HG03097 (cell line): ENCODE results near the gene COQ6.
"Not testable (repeated sequence)": the region's sequence is repeated elsewhere in the genome, so short reads cannot be mapped to it uniquely, and the experiment has no call there.

Experiments
- ATAC-seq: cut with Tn5 transposase; IDR thresholded peaks from one replicate; pipeline ENCODE4 v1.9.1; 2021; ENCODE audit not compliant: unreplicated experiment, low FRiP score

COQ6 gene

GRCh38 chr14:73949752-73950734 lies at the start of gene COQ6, which contains the start of gene FAM161B:
Gene COQ6, plus strand, starts transcription at chr14:73950302. Its CDS starts 31 bp downstream, at chr14:73950333.
Gene FAM161B, minus strand, starts transcription at chr14:73950094. Its CDS starts 68 bp downstream, at chr14:73950026.
- peak; percentile 88 for ATAC-seq

DNA sequence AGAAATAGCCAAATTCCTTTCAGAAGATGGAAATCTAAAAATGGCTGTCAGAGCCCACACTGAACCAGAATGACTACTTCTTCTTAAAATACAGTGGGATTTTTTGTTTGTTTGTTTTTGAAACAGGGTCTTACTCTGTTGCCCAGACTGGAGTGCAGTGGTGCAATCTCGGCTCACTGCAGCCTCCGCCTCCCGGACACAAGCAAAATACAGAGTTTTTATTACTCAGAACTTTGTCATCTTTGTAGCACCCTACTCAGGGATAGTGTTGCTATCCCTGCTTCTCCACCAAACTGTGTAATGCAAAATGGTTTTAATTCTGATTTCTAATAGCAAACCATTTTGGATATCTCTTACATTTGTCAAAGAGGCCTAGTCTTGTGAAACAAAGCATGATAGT lies 47.1 kb upstream of the COQ6 start:
- ATAC-seq, result no peak

- no peak for ATAC-seq
These were observed 40.4 kb upstream of the COQ6 start for GRCh38 chr14:73909681-73910080.

GRCh38 chr14:73913256-73913655 lies 36.8 kb upstream of the COQ6 start:
- no peak for ATAC-seq

GRCh38 chr14:73916324-73916723 lies 33.8 kb upstream of the COQ6 start:
- no peak for ATAC-seq

DNA sequence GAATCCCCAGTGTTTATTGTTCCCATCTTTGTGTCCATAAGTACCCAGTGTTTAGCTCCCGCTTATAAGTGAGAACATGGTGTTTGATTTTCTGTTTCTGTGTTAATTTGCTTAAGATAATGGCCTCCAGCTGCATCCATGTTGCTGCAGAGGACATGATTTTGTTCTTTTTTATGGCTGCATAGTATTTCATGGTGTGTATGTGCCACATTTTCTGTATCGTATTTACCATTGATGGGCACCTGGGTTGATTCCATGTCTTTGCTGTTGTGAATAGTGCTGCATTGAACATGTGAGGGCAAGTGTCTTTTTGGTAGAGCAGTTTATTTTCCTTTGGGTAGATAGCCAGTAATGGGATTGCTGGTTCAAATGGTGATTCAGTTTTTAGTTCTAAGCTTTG lies 30.6 kb upstream of the COQ6 start:
- ATAC-seq, result not testable (repeated sequence)

- no peak for ATAC-seq
These were observed 25.8 kb upstream of the COQ6 start for GRCh38 chr14:73924337-73924736.

DNA sequence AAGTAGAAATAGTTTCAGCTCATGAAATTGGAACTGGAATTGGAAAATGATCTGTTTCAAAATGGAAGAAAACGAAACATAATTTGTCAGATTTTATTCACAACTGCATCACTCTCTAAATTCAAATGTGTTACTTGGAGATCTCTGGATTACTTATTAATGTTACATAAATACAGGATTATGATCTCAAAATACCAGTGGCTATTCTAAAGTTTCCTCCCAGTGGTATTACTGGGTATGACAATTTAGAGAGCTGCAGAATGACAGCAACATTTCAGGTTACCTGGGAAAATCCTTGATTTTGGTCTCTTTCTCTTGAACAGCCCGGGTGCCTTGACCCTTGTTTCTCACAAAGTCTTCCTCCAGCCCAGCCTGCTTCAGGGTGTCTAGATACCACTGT lies 14.4 kb upstream of the COQ6 start:
- ATAC-seq, result no peak

GRCh38 chr14:73936548-73936947 lies 13.6 kb upstream of the COQ6 start:
- no peak for ATAC-seq

- no peak for ATAC-seq
These were observed 13.1 kb upstream of the COQ6 start for GRCh38 chr14:73937012-73937411.

GRCh38 chr14:73942180-73942579 lies 7.9 kb upstream of the COQ6 start:
- no peak for ATAC-seq

DNA sequence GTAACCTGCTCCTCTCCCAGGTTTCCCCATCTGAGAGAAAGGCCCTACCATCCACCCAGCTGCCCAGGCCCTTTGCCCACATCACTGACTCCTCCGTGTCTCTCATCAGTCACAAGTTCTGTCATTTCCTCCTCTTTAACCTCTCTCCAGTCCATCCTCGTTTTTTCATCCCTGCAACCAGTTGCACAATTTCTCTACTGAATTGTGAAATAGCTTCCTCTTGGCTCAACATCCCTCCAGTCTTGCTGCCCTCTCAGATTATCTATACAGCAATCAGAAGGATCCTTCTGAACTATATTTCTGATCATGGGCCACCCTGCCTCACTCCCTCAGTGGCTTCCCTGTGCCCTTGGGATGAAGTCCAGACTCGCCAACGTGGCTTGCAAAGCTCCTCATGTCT lies 7.0 kb upstream of the COQ6 start:
- no peak for ATAC-seq

DNA sequence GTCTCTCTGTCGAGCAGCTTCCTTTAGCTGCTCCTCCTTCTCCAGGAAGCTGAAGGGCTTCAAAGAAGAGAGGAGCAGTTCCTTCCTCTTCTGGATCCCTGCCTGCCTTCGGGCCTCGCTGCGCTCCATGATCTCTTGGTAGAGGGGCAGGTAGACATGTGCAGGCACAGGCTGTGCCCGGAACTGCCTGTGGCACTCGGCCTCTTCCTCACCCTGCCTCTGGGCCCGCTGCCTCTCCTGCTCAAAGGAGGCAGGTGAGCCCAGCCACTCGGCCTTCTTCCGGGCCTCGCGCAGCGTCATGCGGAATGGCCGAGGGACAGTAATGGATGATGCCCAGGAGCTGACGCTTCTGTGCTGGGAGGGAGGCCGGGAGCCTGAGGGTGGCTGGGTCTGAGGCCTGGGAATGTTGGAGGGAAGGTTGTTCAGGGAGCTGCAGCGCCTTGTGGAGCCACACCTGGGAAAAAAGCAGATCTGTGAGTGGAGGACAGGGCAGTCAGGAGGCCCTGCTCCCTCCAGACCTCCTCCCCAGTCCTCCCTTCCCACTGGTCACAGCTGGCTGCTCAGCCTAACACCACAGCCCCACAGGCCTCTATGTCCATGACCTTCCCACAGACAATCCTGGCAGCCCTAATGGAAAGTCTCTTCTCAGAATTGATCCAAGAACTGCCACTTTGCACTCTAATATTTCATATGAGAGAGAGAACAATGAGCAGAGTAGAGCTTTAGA lies 5.5 kb upstream of the COQ6 start:
- no peak for ATAC-seq

DNA sequence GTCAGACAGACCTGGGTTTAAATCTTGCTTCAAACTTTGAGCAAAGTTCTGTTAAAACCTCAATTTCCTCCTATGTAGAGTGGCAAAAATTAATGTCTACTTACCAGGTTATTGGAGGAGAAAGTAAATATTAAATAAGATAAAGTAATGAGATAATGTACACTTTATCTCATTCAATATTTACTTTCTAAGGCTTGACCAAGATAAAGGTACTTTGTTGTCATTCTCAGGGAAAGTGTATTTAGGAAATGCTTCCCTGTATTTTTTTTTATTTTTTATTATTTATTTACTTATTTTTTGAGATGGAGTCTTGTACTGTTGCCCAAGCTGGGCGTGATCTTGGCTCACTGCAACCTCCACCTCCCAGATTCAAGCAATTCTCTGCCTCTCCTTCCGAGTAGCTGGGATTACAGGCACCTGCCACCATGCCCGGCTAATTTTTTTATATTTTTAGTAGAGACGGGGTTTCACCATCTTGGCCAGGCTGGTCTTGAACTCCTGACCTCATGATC lies 4.9 kb upstream of the COQ6 start:
- ATAC-seq, result no peak

DNA sequence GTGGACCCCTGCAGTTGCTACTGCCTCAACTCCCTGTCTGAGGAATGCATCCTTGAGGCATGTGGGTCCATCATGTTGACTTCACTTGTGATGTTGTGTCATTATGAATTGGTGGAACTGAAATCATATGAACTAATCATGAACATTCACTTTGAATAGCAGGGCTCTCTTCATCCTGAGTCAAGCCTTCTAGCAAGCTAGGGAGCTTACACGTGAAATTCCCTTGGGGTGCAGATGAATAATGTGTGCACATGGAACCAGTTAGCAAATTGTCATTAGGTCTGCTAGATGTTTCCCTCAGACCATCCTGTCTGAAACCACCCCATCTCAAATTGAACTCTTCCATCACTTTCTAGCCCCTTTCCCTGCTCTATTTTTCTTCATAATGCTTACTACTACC lies 3.6 kb downstream of the COQ6 start:
- ATAC-seq, result no peak

GRCh38 chr14:73955674-73956073 lies 5.6 kb downstream of the COQ6 start:
- ATAC-seq, result no peak

DNA sequence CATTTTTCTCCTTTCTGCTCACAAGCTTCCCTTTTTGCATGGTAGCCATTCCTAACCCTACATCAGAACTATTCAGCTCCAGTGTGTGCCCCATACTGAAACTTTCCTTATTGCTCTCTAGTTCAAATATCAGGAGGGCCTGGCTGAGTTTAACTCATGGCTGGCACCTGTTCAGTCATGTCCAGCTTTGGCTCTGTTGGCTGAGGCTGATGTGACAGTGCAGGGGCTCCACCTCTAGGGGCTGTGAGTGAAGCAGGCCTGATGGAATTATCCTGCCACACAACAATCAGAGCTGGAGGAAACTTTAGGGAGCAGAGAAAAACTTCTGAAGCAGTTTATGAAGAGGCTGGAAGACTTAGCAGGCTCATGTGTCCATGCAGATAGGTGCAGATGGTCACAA lies 8.5 kb downstream of the COQ6 start:
- no peak for ATAC-seq

GRCh38 chr14:73961192-73961591 lies 11.1 kb downstream of the COQ6 start:
- ATAC-seq, result no peak

GRCh38 chr14:73965216-73965615 lies 15.1 kb downstream of the COQ6 start:
- no peak for ATAC-seq

DNA sequence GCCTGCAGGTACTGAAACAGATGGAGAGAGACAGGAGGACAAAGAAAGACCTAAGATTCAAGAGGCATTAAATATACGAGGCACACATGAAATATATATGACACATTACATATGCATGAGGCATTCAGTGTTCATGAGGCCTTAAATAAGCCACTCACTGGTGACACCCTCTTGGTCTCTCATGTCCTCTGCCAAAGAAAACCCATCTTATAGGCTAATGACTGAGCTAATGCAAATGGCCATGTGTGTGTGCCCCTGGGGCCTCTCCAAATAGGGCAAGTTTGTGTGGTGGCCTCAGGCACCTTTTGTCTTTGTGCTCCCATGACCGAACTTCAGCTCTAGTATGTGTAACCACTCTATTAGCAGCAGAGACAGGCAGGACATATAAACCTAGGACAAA lies 18.8 kb downstream of the COQ6 start:
- ATAC-seq, result no peak

DNA sequence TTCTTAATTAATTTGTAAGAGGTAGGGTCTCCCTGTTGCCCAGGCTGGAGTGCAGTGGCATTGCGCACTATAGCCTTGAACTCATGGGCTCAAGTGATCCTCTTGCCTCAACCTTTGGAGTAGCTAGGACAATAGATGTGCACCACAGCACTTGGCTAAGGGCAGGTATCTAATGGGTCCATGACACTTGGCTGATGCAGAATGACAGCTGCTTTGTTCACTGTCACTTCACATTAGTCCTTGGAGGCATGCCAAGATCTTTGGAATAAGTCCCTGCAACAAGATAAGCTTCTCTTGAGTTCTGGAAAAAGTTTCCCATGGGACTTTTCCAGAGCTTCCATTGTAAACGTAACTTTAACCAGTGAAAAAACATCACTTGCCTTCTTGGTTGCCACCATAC lies 23.4 kb downstream of the COQ6 start:
- no peak for ATAC-seq
